Neural progenitor cell (in vitro differentiated cells): ENCODE results near the gene NKX1-2. TPM values are rescaled to one million over a fixed set of nuclear protein-coding genes. Genes with fewer than 3 reads are reported as not detected.

ENCODE experiments used
- DNase-seq: peaks from one replicate; pipeline ENCODE4 v3.0.0-alpha.2; 2016; ENCODE audit warnings: low spot score
- H2AFZ ChIP-seq: fragments of 200-600 bp; sonication (generic); replicated peaks from 2 replicates; pipeline ENCODE4 v1.6.1; 2016; ENCODE audit warnings: antibody characterized with exemption
- H3F3A ChIP-seq: fragments of 200-600 bp; sonication (generic); 2 replicates; pipeline ENCODE4 v1.6.1; 2016; ENCODE audit warnings: antibody characterized with exemption, low read depth
- H3K27ac ChIP-seq: fragments of 200-600 bp; sonication (generic); 2 replicates; pipeline ENCODE4 v1.5.1; 2016; ENCODE audit warnings: mild to moderate bottlenecking
- H3K27me3 ChIP-seq: fragments of 200-600 bp; sonication (generic); 2 replicates; pipeline ENCODE4 v1.6.1; 2016; ENCODE audit warnings: mild to moderate bottlenecking, moderate library complexity
- H3K36me3 ChIP-seq: fragments of 200-600 bp; sonication (generic); 2 replicates; pipeline ENCODE4 v1.5.1; 2016
- H3K4me1 ChIP-seq: fragments of 200-600 bp; sonication (generic); 2 replicates; pipeline ENCODE4 v1.6.1; 2016; ENCODE audit warnings: mixed run types
- H3K4me2 ChIP-seq: fragments of 200-600 bp; sonication (generic); 2 replicates; pipeline ENCODE4 v1.6.1; 2016
- H3K4me3 ChIP-seq: fragments of 200-600 bp; sonication (generic); 2 replicates; pipeline ENCODE4 v1.5.1; 2016
- H3K79me2 ChIP-seq: fragments of 200-600 bp; sonication (generic); 2 replicates; pipeline ENCODE4 v1.6.1; 2016; ENCODE audit warnings: low read depth
- H3K9ac ChIP-seq: fragments of 200-600 bp; sonication (generic); 2 replicates; pipeline ENCODE4 v1.6.1; 2016
- H3K9me3 ChIP-seq: fragments of 200-600 bp; sonication (generic); 2 replicates; pipeline ENCODE4 v1.5.1; 2016; ENCODE audit warnings: low read depth
- H4K20me1 ChIP-seq: fragments of 200-600 bp; sonication (generic); 2 replicates; pipeline ENCODE4 v1.6.1; 2016; ENCODE audit warnings: low read depth
- H3K27ac Mint-ChIP-seq: 3 replicates; pipeline ENCODE4 v1.8.0; 2021; ENCODE audit warnings: mixed read lengths
- H3K27me3 Mint-ChIP-seq: 2 replicates; pipeline ENCODE4 v1.8.0; 2022; ENCODE audit warnings: low read depth, mild to moderate bottlenecking, inconsistent platforms, moderate library complexity, mixed read lengths; ENCODE audit not compliant: insufficient read depth
- H3K36me3 Mint-ChIP-seq: 3 replicates; pipeline ENCODE4 v1.8.0; 2021; ENCODE audit warnings: mixed read lengths
- H3K4me1 Mint-ChIP-seq: 3 replicates; pipeline ENCODE4 v1.8.0; 2021; ENCODE audit warnings: mixed read lengths
- H3K4me3 Mint-ChIP-seq: 3 replicates; pipeline ENCODE4 v1.8.0; 2021; ENCODE audit warnings: mild to moderate bottlenecking, moderate library complexity, mixed read lengths
- H3K9me3 Mint-ChIP-seq: 3 replicates; pipeline ENCODE4 v1.8.0; 2020; ENCODE audit warnings: mixed read lengths
- EZH2 ChIP-seq: fragments of 200-600 bp; sonication (generic); IDR thresholded peaks from 2 replicates; pipeline ENCODE4 v1.6.1; 2017; ENCODE audit warnings: antibody characterized with exemption, mild to moderate bottlenecking, moderate library complexity
- EZH2phosphoT487 ChIP-seq: fragments of 200-600 bp; sonication (generic); IDR thresholded peaks from 2 replicates; pipeline ENCODE4 v1.6.1; 2017; ENCODE audit warnings: antibody characterized with exemption
- total RNA-seq: library from RNA; depleted of rRNA; stranded (reverse); fragments of >200 nt; gene quantifications from 2 replicates; pipeline ENCODE4 v1.2.3, GENCODE V29; 2015; ENCODE audit warnings: low replicate concordance
- TF ChIP-seq, protein P1 (sequence below): fragments of 200-600 bp; sonication (generic); IDR thresholded peaks from 2 replicates; pipeline ENCODE4 v1.5.1; 2017; ENCODE audit warnings: antibody characterized with exemption, mild to moderate bottlenecking

NKX1-2 gene
- total RNA-seq, 1 donor from 2014 or later = not detected

- Histone ChIP-seq H3K4me1 (peaks cover 3% of the 10 kb centered on the region), H3K4me3 (no peak overlapping the region), H3F3A (peaks cover 5% of the 10 kb centered on the region), H3K27ac (no peak overlapping the region), H3K4me2 (no peak overlapping the region), H3K79me2 (no peaks in the 10 kb centered on the region), H3K36me3 (no peaks in the 10 kb centered on the region), H4K20me1 (peaks cover 4% of the 10 kb centered on the region), H3K9me3 (no peaks in the 10 kb centered on the region), H3K9ac (no peak overlapping the region), H3K27me3 (no peaks in the 10 kb centered on the region), H2AFZ (peak overlapping the region; percentile 38)
- no peaks in the 10 kb centered on the region for H3K9me3 Mint-ChIP-seq
- no peaks in the 10 kb centered on the region for H3K27me3 Mint-ChIP-seq
- H3K36me3 Mint-ChIP-seq = peaks cover 21% of the 10 kb centered on the region
- no peak overlapping the region for H3K27ac Mint-ChIP-seq
- TF ChIP-seq EZH2phosphoT487 (no peak), EZH2 (no peak)
- TF ChIP-seq, protein P1, sequence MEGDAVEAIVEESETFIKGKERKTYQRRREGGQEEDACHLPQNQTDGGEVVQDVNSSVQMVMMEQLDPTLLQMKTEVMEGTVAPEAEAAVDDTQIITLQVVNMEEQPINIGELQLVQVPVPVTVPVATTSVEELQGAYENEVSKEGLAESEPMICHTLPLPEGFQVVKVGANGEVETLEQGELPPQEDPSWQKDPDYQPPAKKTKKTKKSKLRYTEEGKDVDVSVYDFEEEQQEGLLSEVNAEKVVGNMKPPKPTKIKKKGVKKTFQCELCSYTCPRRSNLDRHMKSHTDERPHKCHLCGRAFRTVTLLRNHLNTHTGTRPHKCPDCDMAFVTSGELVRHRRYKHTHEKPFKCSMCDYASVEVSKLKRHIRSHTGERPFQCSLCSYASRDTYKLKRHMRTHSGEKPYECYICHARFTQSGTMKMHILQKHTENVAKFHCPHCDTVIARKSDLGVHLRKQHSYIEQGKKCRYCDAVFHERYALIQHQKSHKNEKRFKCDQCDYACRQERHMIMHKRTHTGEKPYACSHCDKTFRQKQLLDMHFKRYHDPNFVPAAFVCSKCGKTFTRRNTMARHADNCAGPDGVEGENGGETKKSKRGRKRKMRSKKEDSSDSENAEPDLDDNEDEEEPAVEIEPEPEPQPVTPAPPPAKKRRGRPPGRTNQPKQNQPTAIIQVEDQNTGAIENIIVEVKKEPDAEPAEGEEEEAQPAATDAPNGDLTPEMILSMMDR = peak; percentile 79
- H3K4me1 Mint-ChIP-seq = peaks cover 9% of the 10 kb centered on the region
- no peak overlapping the region for H3K4me3 Mint-ChIP-seq
- peak; percentile 92 for DNase-seq
Observed at GRCh38 chr10:124403548-124403947, 46.3 kb downstream of the NKX1-2 start.

GRCh38 chr10:124402273-124402672 is 47.6 kb downstream of the NKX1-2 start:
- Histone ChIP-seq H3K27me3 (no peaks in the 10 kb centered on the region), H3K27ac (no peak overlapping the region), H3K36me3 (no peaks in the 10 kb centered on the region), H3F3A (peaks cover 5% of the 10 kb centered on the region), H4K20me1 (peaks cover 4% of the 10 kb centered on the region), H3K4me1 (peaks cover 3% of the 10 kb centered on the region), H2AFZ (no peak overlapping the region), H3K9ac (no peak overlapping the region), H3K9me3 (no peaks in the 10 kb centered on the region), H3K4me2 (no peak overlapping the region), H3K79me2 (no peaks in the 10 kb centered on the region), H3K4me3 (no peak overlapping the region)
- no peak for TF ChIP-seq EZH2phosphoT487
- TF ChIP-seq, protein P1 = no peak
- no peak for TF ChIP-seq EZH2
- no peak for DNase-seq
- no peaks in the 10 kb centered on the region for H3K27me3 Mint-ChIP-seq
- H3K9me3 Mint-ChIP-seq = no peaks in the 10 kb centered on the region
- H3K4me3 Mint-ChIP-seq = no peak overlapping the region
- peaks cover 9% of the 10 kb centered on the region for H3K4me1 Mint-ChIP-seq
- H3K36me3 Mint-ChIP-seq = peaks cover 16% of the 10 kb centered on the region
- H3K27ac Mint-ChIP-seq = no peak overlapping the region

DNA sequence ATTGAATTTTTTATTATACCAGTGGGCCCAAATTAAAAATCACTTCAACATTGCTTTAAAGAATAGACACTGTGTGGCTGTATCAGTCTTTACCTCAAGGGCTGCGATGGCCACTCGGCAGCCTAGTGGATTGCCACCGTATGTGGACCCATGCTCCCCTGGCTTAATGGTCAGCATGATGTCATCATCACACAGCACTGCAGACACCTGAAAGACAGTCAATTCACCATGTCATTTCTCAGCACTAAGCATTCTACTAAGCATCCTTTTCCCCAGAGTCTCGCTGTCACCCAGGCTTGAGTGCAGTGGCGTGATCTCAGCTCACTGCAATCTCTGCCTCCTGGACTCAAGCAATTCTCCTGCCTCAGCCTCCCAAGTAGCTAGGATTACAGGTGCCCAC is 48.2 kb downstream of the NKX1-2 start:
- no peaks in the 10 kb centered on the region for H3K9me3 ChIP-seq
- H3K36me3 Mint-ChIP-seq = peaks cover 13% of the 10 kb centered on the region
- TF ChIP-seq EZH2phosphoT487 (no peak), EZH2 (no peak)
- TF ChIP-seq, protein P1 = no peak
- H3K9me3 Mint-ChIP-seq = no peaks in the 10 kb centered on the region
- no peak overlapping the region for H2AFZ ChIP-seq
- no peaks in the 10 kb centered on the region for H3K36me3 ChIP-seq
- peaks cover 3% of the 10 kb centered on the region for H3K4me1 ChIP-seq
- DNase-seq = no peak
- H3K4me3 Mint-ChIP-seq = no peak overlapping the region
- H3K4me3 ChIP-seq = no peak overlapping the region
- H3K4me2 ChIP-seq = no peak overlapping the region
- no peaks in the 10 kb centered on the region for H3K79me2 ChIP-seq
- H3F3A ChIP-seq = peaks cover 5% of the 10 kb centered on the region
- no peak overlapping the region for H3K27ac ChIP-seq
- H3K27me3 Mint-ChIP-seq = no peaks in the 10 kb centered on the region
- peaks cover 9% of the 10 kb centered on the region for H3K4me1 Mint-ChIP-seq
- no peaks in the 10 kb centered on the region for H3K27me3 ChIP-seq
- no peak overlapping the region for H3K27ac Mint-ChIP-seq
- H3K9ac ChIP-seq = no peak overlapping the region
- H4K20me1 ChIP-seq = peaks cover 4% of the 10 kb centered on the region

Other genes starting within 250 kb of the NKX1-2 start
- gene OAT, start 31.1 kb downstream of the NKX1-2 start, total RNA-seq = 40.8 and 56.7 TPM in 2 replicates
- gene LHPP, start 11.8 kb upstream of the NKX1-2 start, total RNA-seq = 23.3 and 24.5 TPM in 2 replicates